KMS-11 (cell line): ENCODE results near the gene SIGLEC12.

Source experiments
- H2AFZ ChIP-seq: fragments of 200-600 bp; sonication (generic); 2 replicates; pipeline ENCODE4 v1.6.1; 2016; ENCODE audit warnings: antibody characterized with exemption, mixed run types, low read depth
- H3K27ac ChIP-seq: fragments of 200-600 bp; sonication (generic); 2 replicates; pipeline ENCODE4 v1.6.1; 2016; ENCODE audit warnings: mild to moderate bottlenecking, mixed run types
- H3K27me3 ChIP-seq: fragments of 200-600 bp; sonication (generic); 2 replicates; pipeline ENCODE4 v1.6.1; 2017; ENCODE audit warnings: mild to moderate bottlenecking, low read depth, mixed run types, moderate library complexity; ENCODE audit not compliant: insufficient read depth
- H3K36me3 ChIP-seq: fragments of 200-600 bp; sonication (generic); 2 replicates; pipeline ENCODE4 v1.6.1; 2017; ENCODE audit warnings: mild to moderate bottlenecking, mixed run types; ENCODE audit not compliant: insufficient read depth
- H3K4me1 ChIP-seq: fragments of 200-600 bp; sonication (generic); 2 replicates; pipeline ENCODE4 v1.6.1; 2016; ENCODE audit warnings: mild to moderate bottlenecking, low read depth, mixed run types; ENCODE audit not compliant: poor library complexity, severe bottlenecking
- H3K4me2 ChIP-seq: fragments of 200-600 bp; sonication (generic); 2 replicates; pipeline ENCODE4 v1.7.0; 2016; ENCODE audit warnings: mild to moderate bottlenecking, mixed run types
- H3K4me3 ChIP-seq: fragments of 200-600 bp; sonication (generic); IDR thresholded peaks from 2 replicates; pipeline ENCODE4 v1.6.1; 2017; ENCODE audit warnings: low read depth, low read length, mixed read lengths; ENCODE audit not compliant: insufficient read depth
- H3K79me2 ChIP-seq: fragments of 200-600 bp; sonication (generic); 2 replicates; pipeline ENCODE4 v1.6.1; 2016; ENCODE audit warnings: low read depth, mixed run types; ENCODE audit not compliant: insufficient read depth
- H3K9ac ChIP-seq: fragments of 200-600 bp; sonication (generic); 2 replicates; pipeline ENCODE4 v1.6.1; 2016; ENCODE audit warnings: mild to moderate bottlenecking, mixed run types
- H4K20me1 ChIP-seq: fragments of 200-600 bp; sonication (generic); 2 replicates; pipeline ENCODE4 v1.6.1; 2016; ENCODE audit warnings: mild to moderate bottlenecking, mixed run types; ENCODE audit not compliant: insufficient read depth
- CTCF ChIP-seq: fragments of 200-600 bp; sonication (generic); conservative IDR thresholded peaks from 2 replicates; pipeline ENCODE4 v1.6.1; 2017; ENCODE audit warnings: low read depth, mild to moderate bottlenecking, antibody characterized with exemption, low read length, moderate library complexity, mixed read lengths

Gene SIGLEC12

DNA sequence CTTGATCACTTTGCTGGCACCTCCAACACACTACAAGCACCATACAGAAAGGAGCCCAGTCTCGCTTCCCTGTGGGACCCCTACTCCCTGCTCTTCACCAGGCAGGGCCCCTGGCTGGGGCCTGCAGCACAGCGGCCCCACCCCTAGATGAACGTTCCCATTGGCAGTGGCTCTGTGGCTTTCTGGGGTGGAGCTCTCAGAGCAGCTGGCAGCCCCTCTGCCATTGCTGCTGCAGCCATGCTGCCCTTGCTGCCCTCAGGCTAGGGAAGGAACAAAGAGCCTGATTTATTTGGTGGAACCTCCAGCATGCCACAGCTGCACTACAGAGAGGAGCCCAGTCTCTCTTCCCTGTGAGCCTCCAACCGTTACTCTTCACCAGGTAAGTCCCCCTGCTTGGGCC lies 24.1 kb upstream of the SIGLEC12 start:
- Histone ChIP-seq H3K27ac (no peak overlapping the region), H4K20me1 (no peaks in the 10 kb centered on the region), H2AFZ (no peak overlapping the region), H3K4me1 (no peaks in the 10 kb centered on the region), H3K27me3 (no peaks in the 10 kb centered on the region), H3K36me3 (no peaks in the 10 kb centered on the region), H3K4me3 (no peak overlapping the region), H3K4me2 (no peak overlapping the region), H3K9ac (no peak overlapping the region), H3K79me2 (no peaks in the 10 kb centered on the region)
- TF ChIP-seq CTCF, result no peak

DNA sequence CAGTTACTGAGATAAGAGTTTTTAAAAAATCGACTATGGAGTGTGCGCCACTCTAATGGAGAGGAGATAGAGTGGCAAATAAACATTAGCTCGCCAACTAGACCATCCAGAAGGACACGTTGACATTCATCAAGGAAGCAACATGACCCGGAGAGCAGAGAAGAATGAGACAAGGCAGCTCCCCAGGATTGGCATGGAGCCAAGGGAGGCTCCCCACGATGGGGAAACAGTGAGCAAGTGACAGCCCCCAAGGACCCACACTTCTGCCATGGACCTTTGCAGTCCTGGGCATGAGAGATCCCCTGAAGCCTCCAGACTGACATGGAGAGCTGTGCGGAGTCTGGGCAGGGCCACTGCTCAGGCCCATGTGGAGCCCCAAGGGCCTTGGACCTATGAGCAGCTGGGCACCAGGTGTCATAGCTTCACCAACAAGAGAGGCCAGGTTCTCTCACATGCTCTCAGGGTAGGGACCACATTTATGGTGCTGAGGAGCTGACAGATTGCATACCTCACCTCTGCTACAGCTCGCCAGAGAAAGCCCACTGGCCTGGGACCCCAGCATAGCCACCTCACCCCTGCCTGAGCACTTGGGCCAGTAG lies 23.2 kb upstream of the SIGLEC12 start:
- Histone ChIP-seq H3K4me3 (no peak overlapping the region), H3K4me2 (no peak overlapping the region), H4K20me1 (no peaks in the 10 kb centered on the region), H3K27ac (no peak overlapping the region), H2AFZ (no peak overlapping the region), H3K4me1 (no peaks in the 10 kb centered on the region), H3K36me3 (no peaks in the 10 kb centered on the region), H3K9ac (no peak overlapping the region), H3K79me2 (no peaks in the 10 kb centered on the region), H3K27me3 (no peaks in the 10 kb centered on the region)
- TF ChIP-seq CTCF, result no peak

DNA sequence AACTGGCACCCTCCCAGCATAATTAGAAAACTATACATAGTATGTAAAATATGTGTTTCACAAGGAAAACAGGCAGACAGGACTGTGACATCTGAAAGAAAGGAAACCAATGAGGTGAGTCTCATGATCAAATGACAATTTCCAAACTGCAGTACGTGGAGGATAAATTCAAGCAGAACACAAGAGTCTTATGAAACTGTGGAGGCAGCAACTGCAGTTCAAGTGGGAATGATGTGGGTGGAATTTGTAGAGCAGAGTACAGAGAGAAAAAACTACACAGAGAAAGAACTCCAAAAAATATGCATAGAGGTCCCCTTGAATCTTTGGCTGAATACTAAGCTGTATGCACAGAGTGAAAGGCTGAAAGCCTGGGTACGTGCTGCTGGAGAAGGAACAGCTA lies 20.2 kb upstream of the SIGLEC12 start:
- H3K79me2 ChIP-seq, result no peaks in the 10 kb centered on the region
- no peak for TF ChIP-seq CTCF

GRCh38 chr19:51521357-51521756 lies 19.8 kb upstream of the SIGLEC12 start:
- Histone ChIP-seq H2AFZ (no peak overlapping the region), H3K27ac (no peak overlapping the region), H3K4me2 (no peak overlapping the region), H3K27me3 (no peaks in the 10 kb centered on the region), H3K36me3 (no peaks in the 10 kb centered on the region), H3K4me1 (no peaks in the 10 kb centered on the region), H3K4me3 (no peak overlapping the region), H3K9ac (no peak overlapping the region), H4K20me1 (no peaks in the 10 kb centered on the region), H3K79me2 (no peaks in the 10 kb centered on the region)
- TF ChIP-seq CTCF, result no peak

More for the DNA sequence above, 20.2 kb upstream of the SIGLEC12 start:
- Histone ChIP-seq H3K36me3 (no peaks in the 10 kb centered on the region), H3K27me3 (no peaks in the 10 kb centered on the region), H3K4me3 (no peak overlapping the region), H3K9ac (no peak overlapping the region), H3K4me2 (no peak overlapping the region), H4K20me1 (no peaks in the 10 kb centered on the region), H3K4me1 (no peaks in the 10 kb centered on the region), H3K27ac (no peak overlapping the region), H2AFZ (no peak overlapping the region)

DNA sequence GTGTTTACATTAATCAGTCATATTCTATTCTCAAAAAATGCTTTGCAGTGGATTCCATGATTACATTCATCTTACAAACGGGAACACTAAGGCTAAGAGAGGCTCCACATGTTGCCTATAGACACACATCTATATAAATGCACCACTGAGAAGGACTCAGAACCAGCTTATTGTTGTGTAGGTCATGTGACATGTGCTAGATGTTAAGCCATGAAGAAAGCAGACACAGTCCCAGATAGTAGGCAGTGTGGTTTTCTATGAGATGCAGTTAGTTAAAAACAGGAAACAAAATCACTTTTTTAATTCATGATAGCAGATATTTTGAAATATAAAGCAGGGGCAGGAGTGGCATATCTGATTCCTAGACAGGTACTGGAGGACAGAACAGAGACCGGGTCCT lies 19.1 kb upstream of the SIGLEC12 start:
- Histone ChIP-seq H3K27ac (no peak overlapping the region), H3K4me2 (no peak overlapping the region), H3K36me3 (no peaks in the 10 kb centered on the region), H4K20me1 (no peaks in the 10 kb centered on the region), H3K79me2 (no peaks in the 10 kb centered on the region), H3K4me3 (no peak overlapping the region), H3K4me1 (no peaks in the 10 kb centered on the region), H3K9ac (no peak overlapping the region), H3K27me3 (no peaks in the 10 kb centered on the region), H2AFZ (no peak overlapping the region)
- no peak for TF ChIP-seq CTCF
